ENCODE results near the gene TMC7.
A peak's percentile ranks its signal among the peaks of the same experiment; 100 is the strongest.
"Not testable (repeated sequence)": the region's sequence is repeated elsewhere in the genome, so short reads cannot be mapped to it uniquely, and the experiment has no call there.

TMC7 gene

DNA sequence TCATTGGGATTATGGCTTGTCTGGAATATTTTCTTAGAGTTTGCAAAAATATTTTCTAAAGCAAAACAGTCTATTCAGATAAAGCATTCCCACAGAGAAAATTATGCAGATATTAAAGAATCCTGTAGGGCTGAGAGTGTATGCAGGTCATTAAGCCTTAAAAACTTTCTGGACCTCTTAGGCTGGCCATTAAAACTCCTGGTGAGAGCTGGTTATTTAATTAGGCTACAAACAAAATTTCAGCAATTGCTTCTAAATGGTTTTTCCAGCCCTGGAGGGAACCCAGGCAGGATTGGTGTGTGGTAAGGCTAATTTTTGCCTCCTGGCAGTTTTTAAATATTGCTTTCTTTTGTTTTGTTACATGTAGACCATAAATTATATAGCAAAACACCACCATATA is 30.2 kb upstream of the TMC7 start:
- H3K36me3 ChIP-seq (ENCODE audit: control insufficient read depth in 2 of 2, insufficient read depth in 2 of 2, low read length in 2 of 2): no peaks in the 10 kb centered on the region

DNA sequence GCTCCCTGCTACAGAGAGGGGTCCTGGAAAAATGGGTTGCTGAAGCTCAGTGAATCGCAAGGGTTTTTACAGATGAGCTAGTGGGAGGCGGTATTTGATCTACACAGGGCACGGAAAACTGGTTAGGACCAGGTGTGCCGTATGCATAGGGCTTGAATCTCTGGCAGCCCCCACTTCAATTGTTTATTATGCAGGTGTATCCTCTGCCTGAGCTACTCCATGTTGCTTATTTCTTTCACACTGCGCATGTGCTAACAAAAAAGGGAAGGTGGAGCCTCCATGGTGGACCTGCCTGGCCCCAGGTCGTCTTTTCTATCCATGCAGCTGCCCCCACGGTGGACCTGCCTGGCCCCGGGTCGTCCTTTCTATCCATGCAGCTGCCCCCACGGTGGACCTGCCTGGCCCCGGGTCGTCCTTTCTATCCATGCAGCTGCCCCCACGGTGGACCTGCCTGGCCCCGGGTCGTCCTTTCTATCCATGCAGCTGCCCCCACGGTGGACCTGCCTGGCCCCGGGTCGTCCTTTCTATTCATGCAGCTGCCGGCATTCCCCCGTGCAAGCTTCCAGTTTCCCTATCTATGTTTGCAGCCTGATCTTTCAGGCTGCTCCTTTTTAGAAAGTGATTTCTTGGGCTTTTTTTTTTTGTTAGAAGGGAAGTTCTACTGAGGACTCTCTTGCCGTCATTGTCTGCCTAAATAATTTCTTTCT is 27.7 kb upstream of the TMC7 start:
- H3K4me3 ChIP-seq (ENCODE audit: low read length in 2 of 2); H3K36me3 ChIP-seq (ENCODE audit: control insufficient read depth in 2 of 2, insufficient read depth in 2 of 2, low read length in 2 of 2); H3K9ac ChIP-seq (ENCODE audit: low read length in 2 of 2); H3K9me3 ChIP-seq (ENCODE audit: control insufficient read depth in 2 of 2, low read length in 2 of 2); H3K4me1 ChIP-seq (ENCODE audit: control insufficient read depth, insufficient read depth, low read length); H3K27me3 ChIP-seq (ENCODE audit: control insufficient read depth in 1 of 2, insufficient read depth in 2 of 2, low read length in 2 of 2); H3K27ac ChIP-seq (ENCODE audit: low read length): not testable (repeated sequence)

More for the DNA sequence above, 30.2 kb upstream of the TMC7 start:
- H3K4me3 ChIP-seq (ENCODE audit: low read length in 2 of 2): no peak overlapping the region
- H3K9ac ChIP-seq (ENCODE audit: low read length in 2 of 2): no peak overlapping the region
- H3K9me3 ChIP-seq (ENCODE audit: control insufficient read depth in 2 of 2, low read length in 2 of 2): no peaks in the 10 kb centered on the region
- no peaks in the 10 kb centered on the region for H3K27me3 ChIP-seq (ENCODE audit: control insufficient read depth in 1 of 2, insufficient read depth in 2 of 2, low read length in 2 of 2)
- H3K27ac ChIP-seq (ENCODE audit: low read length): no peak overlapping the region
- no peaks in the 10 kb centered on the region for H3K4me1 ChIP-seq (ENCODE audit: control insufficient read depth, insufficient read depth, low read length)

DNA sequence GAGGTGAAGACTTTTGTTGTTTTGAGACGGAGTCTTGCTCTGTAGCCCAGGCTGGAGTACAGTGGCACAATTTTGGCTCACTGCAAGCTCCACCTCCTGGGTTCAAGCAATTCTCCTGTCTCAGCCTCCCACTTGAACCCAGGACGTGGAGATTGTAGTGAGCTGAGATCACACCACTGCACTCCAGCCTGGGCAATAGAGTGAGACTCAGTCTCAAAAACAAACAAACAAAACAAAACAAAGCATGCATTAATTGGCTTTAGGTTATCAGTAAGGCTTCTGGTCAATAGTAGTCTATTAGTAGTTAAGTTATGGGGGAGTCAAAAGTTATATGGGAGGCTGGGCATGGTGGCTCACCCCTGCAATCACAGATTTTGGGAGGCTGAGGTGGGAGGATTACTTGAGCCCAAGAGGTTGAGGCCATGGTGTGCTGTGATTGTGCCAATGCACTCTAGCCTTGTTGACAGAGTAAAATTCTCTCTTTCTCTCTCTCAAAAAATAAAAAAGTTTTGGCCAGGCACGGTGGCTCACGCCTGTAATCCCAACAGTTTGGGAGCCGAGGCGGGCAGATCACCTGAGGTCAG is 27.0 kb upstream of the TMC7 start:
- not testable (repeated sequence) for H3K4me1 ChIP-seq (ENCODE audit: control insufficient read depth, insufficient read depth, low read length); H3K36me3 ChIP-seq (ENCODE audit: control insufficient read depth in 2 of 2, insufficient read depth in 2 of 2, low read length in 2 of 2); H3K4me3 ChIP-seq (ENCODE audit: low read length in 2 of 2); H3K27ac ChIP-seq (ENCODE audit: low read length); H3K9me3 ChIP-seq (ENCODE audit: control insufficient read depth in 2 of 2, low read length in 2 of 2); H3K9ac ChIP-seq (ENCODE audit: low read length in 2 of 2); H3K27me3 ChIP-seq (ENCODE audit: control insufficient read depth in 1 of 2, insufficient read depth in 2 of 2, low read length in 2 of 2)

DNA sequence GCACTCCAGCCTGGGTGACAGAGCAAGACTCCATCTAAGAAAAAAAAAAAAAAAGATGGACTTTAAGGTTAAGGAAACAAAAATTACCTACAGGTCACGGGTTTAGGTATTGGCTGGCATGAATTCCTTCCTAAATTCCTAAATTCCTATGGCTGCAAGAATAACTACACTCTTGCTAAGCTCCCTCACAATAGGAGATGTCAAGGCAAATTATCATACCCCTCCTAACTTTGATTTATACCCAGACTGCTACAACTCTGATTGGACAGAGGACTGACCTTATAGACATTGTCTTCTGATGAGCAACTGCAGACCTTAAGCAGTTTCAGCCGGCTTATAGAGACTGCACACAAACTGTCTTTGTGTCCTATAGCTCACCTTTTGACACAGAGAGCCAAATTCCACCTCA is 25.1 kb upstream of the TMC7 start:
- H3K27ac ChIP-seq (ENCODE audit: low read length): no peak overlapping the region
- no peaks in the 10 kb centered on the region for H3K4me1 ChIP-seq (ENCODE audit: control insufficient read depth, insufficient read depth, low read length)
- no peaks in the 10 kb centered on the region for H3K9me3 ChIP-seq (ENCODE audit: control insufficient read depth in 2 of 2, low read length in 2 of 2)
- H3K4me3 ChIP-seq (ENCODE audit: low read length in 2 of 2): no peak overlapping the region
- no peaks in the 10 kb centered on the region for H3K36me3 ChIP-seq (ENCODE audit: control insufficient read depth in 2 of 2, insufficient read depth in 2 of 2, low read length in 2 of 2)
- no peak overlapping the region for H3K9ac ChIP-seq (ENCODE audit: low read length in 2 of 2)
- H3K27me3 ChIP-seq (ENCODE audit: control insufficient read depth in 1 of 2, insufficient read depth in 2 of 2, low read length in 2 of 2): no peaks in the 10 kb centered on the region

DNA sequence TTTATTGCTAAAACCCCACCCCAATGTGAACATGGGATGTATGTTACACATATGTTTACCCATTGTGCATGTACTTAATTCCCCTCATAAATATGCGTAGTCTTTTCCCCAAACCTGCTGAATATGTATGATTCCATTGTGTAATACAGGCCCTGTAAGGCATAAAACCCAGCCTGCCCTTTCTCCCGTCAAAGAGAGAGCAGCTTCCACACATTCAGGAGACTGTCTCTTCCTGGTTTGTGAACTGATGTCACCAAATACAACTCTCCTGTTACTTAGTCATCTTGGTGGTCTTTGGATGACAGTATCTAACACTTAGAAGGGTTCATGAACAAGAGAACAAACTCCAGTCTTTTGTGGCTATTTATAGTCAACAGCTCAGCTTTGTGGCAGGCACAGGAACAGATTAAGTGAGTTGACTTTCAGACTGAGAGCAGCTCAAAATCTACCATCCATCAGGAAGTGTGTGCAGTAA is 24.7 kb upstream of the TMC7 start:
- Histone ChIP-seq H3K27me3 (ENCODE audit: control insufficient read depth in 1 of 2, insufficient read depth in 2 of 2, low read length in 2 of 2) (no peaks in the 10 kb centered on the region), H3K4me3 (ENCODE audit: low read length in 2 of 2) (no peak overlapping the region), H3K9me3 (ENCODE audit: control insufficient read depth in 2 of 2, low read length in 2 of 2) (no peaks in the 10 kb centered on the region), H3K27ac (ENCODE audit: low read length) (no peak overlapping the region), H3K4me1 (ENCODE audit: control insufficient read depth, insufficient read depth, low read length) (no peaks in the 10 kb centered on the region), H3K36me3 (ENCODE audit: control insufficient read depth in 2 of 2, insufficient read depth in 2 of 2, low read length in 2 of 2) (no peaks in the 10 kb centered on the region), H3K9ac (ENCODE audit: low read length in 2 of 2) (no peak overlapping the region)

DNA sequence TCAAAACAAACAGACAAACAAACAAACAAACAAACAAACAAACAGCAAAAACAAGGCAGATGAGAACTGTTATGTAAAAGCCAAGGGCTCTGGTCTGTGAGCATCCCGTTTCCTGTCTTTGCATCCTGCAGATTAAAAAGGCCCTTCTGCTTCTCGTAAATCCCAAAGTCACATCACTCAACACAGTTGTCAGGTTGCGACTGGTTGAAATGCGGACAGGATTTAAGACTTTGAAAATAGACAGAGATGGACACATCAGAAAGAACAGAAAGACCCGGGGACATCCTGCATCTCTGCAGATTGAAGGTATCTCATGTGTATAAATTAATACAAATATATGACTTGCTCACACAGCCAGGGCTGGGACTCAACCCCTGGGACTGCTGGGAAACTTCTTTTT is 18.2 kb upstream of the TMC7 start:
- H3K27me3 ChIP-seq (ENCODE audit: control insufficient read depth in 1 of 2, insufficient read depth in 2 of 2, low read length in 2 of 2): no peaks in the 10 kb centered on the region
- H3K36me3 ChIP-seq (ENCODE audit: control insufficient read depth in 2 of 2, insufficient read depth in 2 of 2, low read length in 2 of 2): no peaks in the 10 kb centered on the region
- no peak overlapping the region for H3K9ac ChIP-seq (ENCODE audit: low read length in 2 of 2)
- peaks cover 3% of the 10 kb centered on the region for H3K4me1 ChIP-seq (ENCODE audit: control insufficient read depth, insufficient read depth, low read length)
- H3K9me3 ChIP-seq (ENCODE audit: control insufficient read depth in 2 of 2, low read length in 2 of 2): no peaks in the 10 kb centered on the region
- no peak overlapping the region for H3K27ac ChIP-seq (ENCODE audit: low read length)
- H3K4me3 ChIP-seq (ENCODE audit: low read length in 2 of 2): no peak overlapping the region

DNA sequence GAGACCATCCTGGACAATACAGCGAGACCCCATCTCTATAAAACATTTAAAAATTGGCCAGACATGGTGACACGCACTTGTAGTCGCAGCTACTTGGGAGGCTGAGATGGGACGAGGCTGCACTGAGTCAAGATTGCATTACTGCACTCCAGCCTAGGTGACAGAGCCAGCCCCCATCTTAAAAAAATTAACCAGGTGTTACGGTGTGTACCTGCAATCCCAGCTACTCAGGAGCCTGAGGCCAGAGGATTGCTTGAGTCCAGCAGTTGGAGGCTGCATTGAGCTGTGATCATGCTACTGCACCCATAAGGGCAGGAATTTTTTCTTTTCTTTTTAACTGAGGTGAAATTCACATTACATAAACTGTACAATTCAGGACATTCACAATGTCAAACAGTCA is 16.9 kb upstream of the TMC7 start:
- Histone ChIP-seq H3K4me1 (ENCODE audit: control insufficient read depth, insufficient read depth, low read length) (peaks cover 3% of the 10 kb centered on the region), H3K9me3 (ENCODE audit: control insufficient read depth in 2 of 2, low read length in 2 of 2) (no peaks in the 10 kb centered on the region), H3K36me3 (ENCODE audit: control insufficient read depth in 2 of 2, insufficient read depth in 2 of 2, low read length in 2 of 2) (no peaks in the 10 kb centered on the region), H3K27ac (ENCODE audit: low read length) (no peak overlapping the region), H3K4me3 (ENCODE audit: low read length in 2 of 2) (no peak overlapping the region), H3K9ac (ENCODE audit: low read length in 2 of 2) (no peak overlapping the region), H3K27me3 (ENCODE audit: control insufficient read depth in 1 of 2, insufficient read depth in 2 of 2, low read length in 2 of 2) (no peaks in the 10 kb centered on the region)

DNA sequence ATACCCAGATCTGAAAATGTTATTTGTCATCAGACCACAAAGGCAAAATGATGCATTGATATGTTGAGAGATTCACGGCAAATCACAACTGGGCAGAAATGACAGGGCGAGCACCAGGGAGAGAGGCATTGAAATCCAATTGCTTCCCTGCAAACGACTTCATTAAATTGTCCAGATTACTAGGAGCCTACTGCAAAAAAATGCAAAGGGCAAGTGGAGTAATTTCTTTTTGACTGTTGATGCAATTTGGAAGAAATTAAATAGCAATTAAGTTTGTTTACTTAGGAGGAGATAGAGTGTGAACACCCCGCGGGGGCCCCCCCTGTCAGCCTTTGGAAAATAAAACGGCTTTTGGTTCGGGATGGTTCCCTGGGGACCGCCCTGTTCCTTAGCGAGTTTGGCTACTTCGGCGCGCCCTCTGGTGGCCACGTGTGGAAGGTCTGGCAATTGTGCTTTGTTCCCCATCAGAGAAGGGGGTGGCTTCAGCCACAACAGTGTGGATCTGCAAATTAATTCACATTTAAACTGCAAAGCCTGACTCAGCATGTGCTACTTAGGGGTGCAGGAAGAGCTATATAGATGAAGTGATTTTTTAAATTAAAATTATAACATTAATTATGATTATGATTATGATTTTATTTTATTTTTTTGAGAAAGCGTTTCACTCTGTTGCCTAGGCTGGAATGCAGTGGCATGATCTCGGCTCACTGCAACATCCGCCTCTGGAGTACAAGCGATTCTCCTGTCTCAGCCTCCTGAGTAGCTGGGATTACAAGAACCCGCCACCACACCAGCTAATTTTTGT is 14.5 kb upstream of the TMC7 start:
- Histone ChIP-seq H3K4me3 (ENCODE audit: low read length in 2 of 2) (peak overlapping the region; percentile 56 to 65), H3K36me3 (ENCODE audit: control insufficient read depth in 2 of 2, insufficient read depth in 2 of 2, low read length in 2 of 2) (no peaks in the 10 kb centered on the region), H3K4me1 (ENCODE audit: control insufficient read depth, insufficient read depth, low read length) (peaks cover 3% of the 10 kb centered on the region), H3K9me3 (ENCODE audit: control insufficient read depth in 2 of 2, low read length in 2 of 2) (no peaks in the 10 kb centered on the region), H3K27ac (ENCODE audit: low read length) (no peak overlapping the region), H3K27me3 (ENCODE audit: control insufficient read depth in 1 of 2, insufficient read depth in 2 of 2, low read length in 2 of 2) (no peaks in the 10 kb centered on the region), H3K9ac (ENCODE audit: low read length in 2 of 2) (peak overlapping the region in 1 of 2 donors; percentile 22)

DNA sequence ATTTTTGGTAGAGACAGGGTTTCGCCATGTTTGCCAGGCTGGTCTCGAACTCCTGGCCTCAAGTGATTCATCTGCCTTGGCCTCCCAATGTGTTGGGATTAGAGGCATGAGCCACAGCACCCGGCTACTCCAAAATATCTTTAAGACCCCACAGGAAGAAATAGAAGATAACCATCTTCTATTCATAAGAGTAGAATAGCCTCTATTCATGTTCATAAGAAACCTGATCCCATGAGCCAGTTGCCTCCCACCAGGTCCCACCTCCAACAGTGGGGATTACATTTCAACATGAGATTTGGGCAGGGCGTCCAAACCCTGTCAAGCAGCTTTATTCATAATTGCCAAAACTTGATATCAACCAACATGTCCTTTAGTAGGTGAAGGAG is 13.9 kb upstream of the TMC7 start:
- no peaks in the 10 kb centered on the region for H3K9me3 ChIP-seq (ENCODE audit: control insufficient read depth in 2 of 2, low read length in 2 of 2)
- no peak overlapping the region for H3K9ac ChIP-seq (ENCODE audit: low read length in 2 of 2)
- H3K27me3 ChIP-seq (ENCODE audit: control insufficient read depth in 1 of 2, insufficient read depth in 2 of 2, low read length in 2 of 2): no peaks in the 10 kb centered on the region

DNA sequence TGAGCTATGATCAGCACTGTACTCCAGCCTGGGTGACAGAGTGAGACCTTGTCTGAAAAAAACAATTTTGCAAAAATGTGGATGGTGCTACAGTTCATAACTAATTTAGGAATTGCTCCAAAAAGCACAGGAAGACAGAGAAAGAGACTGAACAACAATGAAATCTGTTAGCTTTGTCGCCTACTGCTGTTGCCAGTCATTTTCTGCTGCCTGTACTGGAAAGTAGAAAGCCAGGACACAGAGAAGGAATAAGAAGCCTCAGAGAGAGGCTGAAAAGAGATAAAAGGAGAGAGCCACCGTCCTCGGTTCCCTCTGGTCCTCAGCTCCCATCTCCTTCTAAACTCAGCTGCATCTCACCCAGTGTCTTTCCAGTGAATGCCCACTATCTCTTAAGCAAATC is 8.6 kb upstream of the TMC7 start:
- Histone ChIP-seq H3K27me3 (ENCODE audit: control insufficient read depth in 1 of 2, insufficient read depth in 2 of 2, low read length in 2 of 2) (no peaks in the 10 kb centered on the region), H3K27ac (ENCODE audit: low read length) (no peak overlapping the region), H3K4me3 (ENCODE audit: low read length in 2 of 2) (no peak overlapping the region), H3K36me3 (ENCODE audit: control insufficient read depth in 2 of 2, insufficient read depth in 2 of 2, low read length in 2 of 2) (no peaks in the 10 kb centered on the region), H3K9me3 (ENCODE audit: control insufficient read depth in 2 of 2, low read length in 2 of 2) (no peaks in the 10 kb centered on the region), H3K9ac (ENCODE audit: low read length in 2 of 2) (no peak overlapping the region), H3K4me1 (ENCODE audit: control insufficient read depth, insufficient read depth, low read length) (no peaks in the 10 kb centered on the region)

More for the DNA sequence above, 13.9 kb upstream of the TMC7 start:
- peaks cover 3% of the 10 kb centered on the region for H3K4me1 ChIP-seq (ENCODE audit: control insufficient read depth, insufficient read depth, low read length)
- no peak overlapping the region for H3K4me3 ChIP-seq (ENCODE audit: low read length in 2 of 2)
- H3K27ac ChIP-seq (ENCODE audit: low read length): no peak overlapping the region
- no peaks in the 10 kb centered on the region for H3K36me3 ChIP-seq (ENCODE audit: control insufficient read depth in 2 of 2, insufficient read depth in 2 of 2, low read length in 2 of 2)

DNA sequence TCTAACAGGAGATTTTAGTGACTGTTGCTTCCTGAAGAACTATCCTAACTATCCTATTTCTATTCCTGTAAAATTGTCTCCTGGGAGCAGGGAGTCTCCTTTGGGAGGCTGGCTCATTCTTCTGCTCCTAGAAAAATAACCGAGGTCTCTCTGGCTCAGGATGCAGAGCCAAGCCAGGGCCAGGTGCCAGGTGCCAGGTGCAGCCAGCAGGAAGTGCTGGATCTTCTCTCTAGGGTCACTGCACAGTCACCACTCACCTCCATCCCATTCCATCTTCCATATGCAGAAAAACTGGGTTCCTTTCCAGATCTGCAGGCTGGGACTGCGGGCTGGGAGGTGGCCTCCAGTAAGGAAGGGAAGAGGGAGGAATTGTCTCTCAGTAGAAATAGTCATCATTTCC is 3.8 kb upstream of the TMC7 start:
- Histone ChIP-seq H3K9ac (ENCODE audit: low read length in 2 of 2) (no peak overlapping the region), H3K27me3 (ENCODE audit: control insufficient read depth in 1 of 2, insufficient read depth in 2 of 2, low read length in 2 of 2) (no peaks in the 10 kb centered on the region), H3K36me3 (ENCODE audit: control insufficient read depth in 2 of 2, insufficient read depth in 2 of 2, low read length in 2 of 2) (no peaks in the 10 kb centered on the region), H3K4me1 (ENCODE audit: control insufficient read depth, insufficient read depth, low read length) (peaks cover 3% of the 10 kb centered on the region), H3K27ac (ENCODE audit: low read length) (no peak overlapping the region), H3K9me3 (ENCODE audit: control insufficient read depth in 2 of 2, low read length in 2 of 2) (no peaks in the 10 kb centered on the region), H3K4me3 (ENCODE audit: low read length in 2 of 2) (no peak overlapping the region)
